ENCODE results near the gene BMAL1. TPM values are rescaled to one million over a fixed set of nuclear protein-coding genes. Genes with fewer than 3 reads are reported as not detected.

BMAL1 gene
- total RNA-seq, 2 donors from 2014 or later: 19.9 to 26.9 TPM

DNA sequence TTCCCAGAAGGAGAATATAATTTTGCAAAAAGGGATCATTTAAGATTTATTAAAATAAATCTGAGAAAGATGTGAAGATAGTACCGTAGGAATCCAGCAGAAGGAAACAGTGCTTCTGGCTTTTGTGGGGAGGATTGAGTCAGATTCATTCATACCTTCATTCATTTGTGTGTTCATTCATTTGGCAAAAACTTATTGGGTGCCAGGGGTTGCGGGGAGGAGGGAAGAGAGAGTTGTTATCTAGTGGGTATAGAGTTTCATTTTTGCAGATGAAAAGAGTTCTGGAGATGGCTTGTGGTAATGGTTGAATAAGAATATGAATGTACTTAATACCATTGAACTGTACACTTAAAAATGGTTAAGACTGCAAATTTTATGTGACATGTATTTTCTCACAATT is 31.1 kb downstream of the BMAL1 start:
- no peak for DNase-seq
- no peak for ATAC-seq
- intact Hi-C loops (cut with DNase I, micrococcal nuclease): no loop called here

DNA sequence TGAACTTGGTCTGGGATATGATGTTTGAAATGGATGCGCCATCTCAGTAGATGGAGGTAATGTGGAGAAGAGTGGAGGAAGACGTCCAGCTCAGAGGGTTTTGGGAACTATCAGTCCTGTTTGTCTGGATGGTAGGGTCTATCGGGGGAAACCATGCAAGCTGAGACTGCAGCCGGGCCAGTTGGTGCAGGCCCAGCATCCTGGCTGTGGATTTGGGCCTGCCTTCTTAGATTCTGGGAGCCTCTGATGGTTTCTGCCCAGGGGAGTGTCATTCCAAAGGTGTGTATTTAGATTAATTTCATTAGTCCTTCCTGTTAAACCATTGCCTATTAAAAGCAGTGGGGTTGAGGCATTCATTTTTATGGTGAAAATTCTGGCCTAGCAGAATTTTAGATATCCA is 31.6 kb downstream of the BMAL1 start:
- DNase-seq: no peak
- intact Hi-C loops (cut with DNase I, micrococcal nuclease): no loop called here

DNA sequence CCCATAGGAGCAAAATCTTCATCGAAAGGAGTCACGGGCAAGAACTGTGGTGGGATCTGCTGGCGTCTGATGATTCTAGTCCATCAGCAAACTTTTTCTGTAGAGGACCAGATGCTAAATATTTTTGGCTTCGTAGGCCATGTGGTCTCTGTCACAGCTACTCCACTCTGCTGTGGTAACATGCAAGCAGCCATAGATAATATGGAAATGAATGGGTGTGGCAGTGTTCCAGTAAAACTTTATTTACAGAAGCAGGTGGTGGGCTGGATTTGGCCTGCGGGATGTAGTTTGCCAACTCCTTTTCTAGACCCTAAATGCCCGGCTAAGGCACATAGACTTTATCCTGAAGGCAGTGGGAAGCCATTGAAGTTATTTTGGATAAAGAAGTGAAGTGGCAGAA is 32.9 kb downstream of the BMAL1 start:
- intact Hi-C loops (cut with DNase I, micrococcal nuclease): no loop called here
- no peak for DNase-seq
- ATAC-seq: no peak

More for the DNA sequence above, 31.6 kb downstream of the BMAL1 start:
- ATAC-seq: no peak

DNA sequence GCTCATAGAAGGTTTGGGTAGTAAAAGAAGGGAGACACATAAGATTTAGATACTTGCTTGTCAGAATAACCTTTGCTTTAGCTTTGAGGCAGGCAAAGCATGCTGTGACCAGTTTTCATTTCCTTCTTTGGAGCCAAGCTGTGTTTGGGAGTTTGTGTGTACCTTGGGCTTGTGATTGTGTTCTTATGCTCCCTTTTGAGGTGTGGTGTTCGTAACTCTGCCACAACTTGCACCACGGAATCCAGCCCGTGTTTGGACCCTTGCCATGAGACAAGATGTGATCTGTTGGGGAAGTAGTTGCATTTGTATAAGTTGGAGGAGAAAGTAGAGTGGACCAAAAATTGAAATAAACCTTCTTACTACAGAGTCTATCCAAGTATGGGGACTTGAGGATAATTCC is 34.0 kb downstream of the BMAL1 start:
- no peak for DNase-seq
- no peak for ATAC-seq
- intact Hi-C loops (cut with DNase I, micrococcal nuclease): no loop called here

DNA sequence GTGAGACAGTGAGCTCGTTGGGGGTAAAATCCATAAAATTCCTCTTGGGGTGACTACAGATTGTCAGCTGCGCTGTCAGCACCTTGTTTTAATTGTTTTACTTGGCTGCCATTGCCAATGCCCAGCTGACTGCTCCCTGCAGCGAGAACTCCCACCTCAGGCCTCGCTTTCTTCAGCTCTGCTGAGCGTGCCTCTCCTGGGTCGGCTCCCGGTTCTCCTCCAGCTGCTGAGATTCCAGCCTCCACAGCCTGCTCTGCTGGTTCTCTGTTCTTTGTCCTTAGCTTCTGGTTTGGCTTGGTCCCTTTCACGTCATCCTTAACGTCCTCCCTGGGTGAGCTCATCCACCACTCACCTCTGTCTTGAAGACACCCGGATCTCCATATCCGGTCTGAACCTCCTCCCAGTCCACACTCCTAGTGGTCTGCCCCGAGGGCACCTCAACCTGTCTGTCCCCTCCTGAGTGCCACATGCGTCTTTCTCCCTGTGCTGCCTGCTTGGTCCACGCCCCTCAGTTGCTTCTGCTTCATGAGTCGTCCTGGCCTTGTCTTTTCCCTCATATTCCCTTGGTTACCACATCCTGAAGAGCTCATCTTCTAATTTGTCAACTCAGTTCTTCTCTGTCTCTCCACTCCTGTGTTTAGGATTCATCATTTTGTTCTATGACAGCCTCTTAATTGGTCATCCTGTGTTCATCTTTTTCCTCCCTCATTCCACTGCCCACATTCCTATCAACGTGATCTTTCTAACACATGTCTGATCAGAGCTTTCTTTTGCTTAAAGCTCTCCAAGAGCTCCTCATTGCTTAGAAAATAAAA is 35.6 kb downstream of the BMAL1 start:
- ATAC-seq: no peak
- intact Hi-C loops (cut with DNase I, micrococcal nuclease): no loop called here
- DNase-seq: no peak

DNA sequence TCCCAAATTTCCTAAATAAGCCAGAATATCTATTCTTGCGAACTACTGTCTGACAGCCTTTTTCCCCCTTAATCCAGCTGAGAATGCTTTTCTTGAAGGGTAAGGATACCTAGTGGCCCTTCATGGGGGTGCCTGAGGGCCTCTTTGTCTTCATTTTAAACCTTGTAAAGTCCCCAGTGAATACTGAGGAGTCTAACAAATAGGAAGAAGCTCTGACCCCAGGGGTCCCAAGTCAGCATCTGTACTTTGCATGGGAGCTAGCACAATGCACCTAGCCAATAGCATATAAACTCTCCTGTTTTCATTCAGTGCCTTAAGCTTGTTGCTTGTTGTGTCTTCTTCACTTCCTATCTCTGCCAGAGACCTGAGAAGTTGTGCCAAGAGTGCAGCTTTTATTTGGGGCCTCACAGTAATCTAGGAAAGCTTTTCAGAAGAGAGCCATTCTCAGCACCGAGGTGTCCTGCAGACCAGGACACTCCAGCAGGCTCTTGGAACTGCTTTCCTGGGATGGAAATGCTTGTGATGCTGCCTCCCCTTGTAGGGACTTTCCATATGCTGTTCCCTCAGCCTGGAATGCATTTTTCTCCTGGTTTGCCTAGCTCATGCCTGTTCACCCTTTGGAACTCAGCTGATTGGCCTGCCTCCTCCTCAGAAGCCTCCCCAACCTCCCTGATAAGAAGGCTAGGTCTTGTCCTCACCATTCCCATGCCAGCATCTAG is 37.2 kb downstream of the BMAL1 start:
- DNase-seq: no peak
- no peak for ATAC-seq
- intact Hi-C loops (cut with DNase I, micrococcal nuclease): no loop called here

DNA sequence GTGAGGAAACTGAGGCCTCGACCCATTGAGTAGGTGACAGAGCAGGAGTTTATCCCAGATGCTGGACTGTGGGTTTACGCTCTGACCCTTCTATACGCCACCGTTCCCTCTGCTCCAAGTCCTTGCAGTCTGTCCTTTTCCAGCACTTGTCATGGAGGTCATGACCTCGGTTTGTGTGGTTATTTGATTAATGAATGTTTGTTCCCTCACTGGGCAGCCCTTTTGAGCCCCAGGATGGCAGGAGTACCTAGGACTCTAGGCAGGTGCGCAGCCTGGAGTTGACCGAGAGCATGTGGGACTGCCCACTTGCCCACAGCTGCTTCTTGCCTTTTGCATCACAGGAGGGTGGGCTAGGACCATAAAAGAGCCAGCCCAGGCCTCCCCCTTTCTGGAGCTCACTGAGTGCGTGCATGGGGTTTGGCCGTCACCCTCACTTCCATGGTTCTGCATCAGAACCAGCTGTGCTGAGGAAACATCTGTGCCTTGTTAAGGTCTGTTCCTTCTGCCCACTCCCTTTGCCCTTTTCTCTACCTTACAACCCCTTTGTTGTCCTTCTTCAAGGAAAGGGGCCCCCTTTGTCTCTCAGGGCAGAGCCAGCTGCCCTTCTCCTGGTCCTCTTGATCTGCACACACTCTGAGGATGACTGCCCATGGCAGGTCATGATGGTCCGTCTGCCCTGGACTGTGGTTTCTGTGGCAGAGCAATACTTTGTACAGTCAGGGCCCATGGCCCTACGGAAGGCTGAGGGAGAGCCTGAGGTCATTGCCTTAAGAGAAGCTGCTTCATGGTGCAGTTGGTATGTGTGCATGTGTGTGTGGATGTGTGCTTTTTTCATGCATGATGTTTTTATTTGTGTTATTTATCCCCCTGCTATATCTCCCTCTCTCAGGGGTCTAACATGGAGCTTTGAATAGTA is 38.2 kb downstream of the BMAL1 start:
- ATAC-seq (no peak), DNase-seq (no peak)
- intact Hi-C loops (cut with DNase I, micrococcal nuclease): no loop called here

DNA sequence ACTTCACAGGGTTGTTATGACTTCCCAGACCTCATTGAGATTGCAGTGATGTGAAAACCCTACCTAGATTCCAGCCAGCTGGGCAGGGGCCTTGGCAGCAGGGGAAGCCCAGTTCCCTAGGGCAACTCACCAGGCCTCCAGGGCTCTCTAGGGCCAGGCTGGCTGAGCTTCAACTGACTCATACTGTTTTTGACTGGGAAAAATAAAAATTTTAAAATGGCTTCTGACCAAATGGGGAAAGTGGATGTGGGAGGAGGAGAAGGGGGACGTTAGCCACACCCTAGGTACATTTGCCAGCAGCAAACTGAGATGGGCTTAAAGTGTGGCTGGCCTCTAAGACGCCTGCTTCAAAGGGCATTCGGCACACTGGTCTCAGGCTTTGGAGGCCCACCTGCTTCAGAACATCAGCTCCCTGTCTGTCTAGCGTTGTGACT is 39.0 kb downstream of the BMAL1 start:
- no peak for DNase-seq
- intact Hi-C loops (cut with DNase I, micrococcal nuclease): no loop called here
- ATAC-seq: no peak

DNA sequence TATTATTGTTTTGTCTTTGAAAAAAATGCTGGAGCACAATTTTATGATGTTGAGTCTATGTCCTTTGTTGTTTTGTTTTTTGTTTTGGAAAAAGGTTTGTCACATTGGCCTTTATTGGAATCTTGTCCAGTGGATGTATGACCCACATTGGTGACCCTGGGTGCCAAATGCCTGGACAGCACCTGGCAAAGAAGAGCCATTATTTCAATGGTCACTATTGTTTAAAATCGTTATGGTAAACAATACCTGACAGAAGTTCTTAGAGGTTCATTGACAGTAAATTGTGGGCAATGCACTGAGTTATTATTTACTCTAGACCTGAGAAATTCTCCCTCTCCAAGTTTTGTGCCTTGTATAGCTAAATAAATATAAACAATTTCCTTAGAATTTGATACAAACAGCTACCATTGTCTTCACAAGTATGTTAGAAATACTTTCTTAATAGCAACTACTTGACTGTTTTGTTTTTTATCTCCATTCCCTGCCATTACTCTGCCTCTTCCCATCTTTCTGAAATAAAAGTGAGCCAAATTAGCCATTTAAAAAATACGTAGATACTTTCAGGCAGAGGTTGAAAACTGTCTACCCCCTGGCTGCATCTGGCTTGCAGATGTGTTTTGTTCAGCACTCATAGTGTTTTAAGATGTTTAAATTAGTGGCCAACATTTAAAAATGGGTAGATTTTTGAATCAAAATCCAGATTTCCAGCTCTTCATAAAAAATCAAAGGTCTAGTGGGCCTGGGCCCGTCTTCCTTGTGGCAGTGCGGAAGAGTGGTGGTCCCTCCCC is 39.9 kb downstream of the BMAL1 start:
- DNase-seq (no peak), ATAC-seq (no peak)
- intact Hi-C loops (cut with DNase I, micrococcal nuclease): no loop called here

DNA sequence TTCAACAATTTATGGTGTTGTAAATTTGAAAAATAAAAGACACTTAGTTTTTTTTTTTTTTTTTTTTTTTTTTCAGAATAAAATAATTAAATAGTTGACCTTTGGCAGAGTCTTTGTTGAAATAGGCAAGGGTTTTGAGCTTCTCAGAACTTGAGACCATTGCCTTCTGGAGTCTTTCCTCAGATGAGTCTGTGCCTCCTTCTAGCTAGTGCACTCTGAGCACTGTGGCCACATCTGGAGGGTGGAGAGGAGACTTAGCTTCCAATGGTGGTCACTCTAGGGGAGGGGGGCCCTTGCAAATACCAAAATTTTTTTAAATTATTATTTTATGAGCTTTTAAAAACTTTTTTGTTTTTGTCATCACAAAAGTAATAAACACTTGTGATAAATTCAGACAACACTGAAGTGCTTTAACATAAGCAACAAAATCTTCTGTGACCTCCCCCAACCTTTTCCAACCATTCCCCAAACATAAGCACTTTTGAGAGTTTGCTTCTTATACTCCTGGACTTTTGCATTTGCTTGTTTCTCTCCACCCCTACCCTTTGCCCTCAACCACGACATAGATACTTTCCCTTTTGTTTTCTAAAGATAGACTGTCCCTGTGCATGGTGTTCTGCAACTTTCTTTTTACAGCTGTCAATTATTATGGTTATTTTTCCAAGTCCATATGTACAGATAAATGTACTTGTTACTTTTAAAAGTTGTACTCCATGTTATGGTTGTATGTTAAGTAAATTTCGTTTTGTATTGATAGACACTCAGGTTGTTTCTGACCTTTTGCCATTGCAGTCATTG is 41.1 kb downstream of the BMAL1 start:
- DNase-seq (no peak), ATAC-seq (peak; percentile 97)
- intact Hi-C loops (cut with DNase I, micrococcal nuclease): no loop called here

DNA sequence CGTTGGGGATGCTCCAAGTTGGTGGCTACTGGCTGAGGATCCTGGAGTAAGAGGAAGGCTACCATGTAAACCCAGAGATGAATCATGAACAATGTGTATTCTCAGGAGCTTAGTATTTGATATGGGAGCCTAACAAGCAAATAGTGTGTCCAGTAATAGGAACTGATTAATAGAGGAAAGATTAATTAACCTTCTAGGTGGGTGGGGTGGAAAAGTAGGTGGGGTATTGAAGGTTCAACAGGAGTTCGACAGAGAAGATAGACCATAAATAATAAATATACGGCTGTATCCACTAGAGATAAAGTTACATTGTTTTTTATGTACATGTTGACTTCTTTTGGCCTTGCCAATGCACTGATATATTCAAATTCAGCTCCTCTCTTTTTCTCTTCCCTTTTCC is 43.1 kb downstream of the BMAL1 start:
- DNase-seq (no peak), ATAC-seq (no peak)
- intact Hi-C loops (cut with DNase I, micrococcal nuclease): no loop called here

DNA sequence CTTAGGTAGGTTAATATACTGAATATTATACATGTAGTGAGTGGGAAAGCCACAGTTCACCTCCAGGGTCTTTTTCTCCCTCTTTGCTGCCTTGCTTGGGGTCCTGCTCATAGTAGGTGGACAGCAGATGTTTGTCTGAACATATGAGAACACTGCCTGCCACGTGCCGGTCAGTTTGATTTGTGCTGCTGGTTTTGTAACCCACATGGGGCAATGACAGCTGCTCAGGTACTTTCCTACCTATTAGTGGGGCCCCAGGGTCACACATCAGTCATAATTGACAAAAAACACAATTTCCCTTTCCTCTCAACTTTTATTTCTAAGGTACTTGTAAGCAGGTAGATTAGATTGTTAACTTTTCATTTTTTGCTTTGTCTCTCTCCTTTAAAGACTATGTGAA is 43.8 kb downstream of the BMAL1 start:
- ATAC-seq: no peak
- no peak for DNase-seq
- intact Hi-C loops (cut with DNase I, micrococcal nuclease): no loop called here

DNA sequence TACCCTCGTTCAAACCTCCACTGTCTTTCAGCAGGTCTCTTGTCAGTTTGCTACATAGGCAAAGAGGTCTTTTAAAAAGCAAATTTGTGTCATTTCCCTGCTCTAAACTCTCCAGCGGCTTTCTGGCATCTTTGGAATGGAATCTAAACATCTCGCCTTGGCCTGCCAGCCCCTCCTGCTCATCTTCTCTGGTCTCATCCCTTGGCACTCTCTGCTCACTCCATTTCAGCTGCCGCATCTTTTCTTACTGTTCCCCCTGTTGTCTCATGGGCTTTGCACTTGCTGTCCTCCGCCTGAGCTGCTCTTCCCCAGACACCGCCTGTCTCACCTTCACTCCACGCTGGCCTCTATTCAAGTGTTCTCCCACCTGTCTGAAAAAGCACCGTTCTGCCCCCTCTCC is 46.6 kb downstream of the BMAL1 start:
- ATAC-seq (no peak), DNase-seq (no peak)
- intact Hi-C loops (cut with DNase I, micrococcal nuclease): no loop called here

DNA sequence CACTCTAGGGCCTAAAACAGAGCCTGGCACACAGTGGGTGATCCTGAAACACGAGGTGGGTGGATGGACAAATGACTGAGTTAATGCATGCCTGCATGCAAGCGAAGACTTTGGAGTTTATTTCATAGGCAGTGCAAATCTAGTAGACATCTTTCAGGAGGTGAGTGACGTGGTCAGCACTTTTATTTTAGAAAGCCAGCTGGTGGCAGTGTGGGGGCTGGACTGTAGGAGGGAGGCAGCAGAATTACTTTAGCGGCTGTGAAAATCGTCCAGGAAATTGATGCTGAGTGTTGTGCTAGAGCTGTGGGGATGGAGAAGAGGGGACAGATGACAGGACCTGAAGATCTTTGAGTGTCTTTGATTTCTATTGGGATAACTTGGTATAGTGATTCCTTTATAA is 47.1 kb downstream of the BMAL1 start:
- intact Hi-C loops (cut with DNase I, micrococcal nuclease): no loop called here
- DNase-seq: no peak
- ATAC-seq: no peak

DNA sequence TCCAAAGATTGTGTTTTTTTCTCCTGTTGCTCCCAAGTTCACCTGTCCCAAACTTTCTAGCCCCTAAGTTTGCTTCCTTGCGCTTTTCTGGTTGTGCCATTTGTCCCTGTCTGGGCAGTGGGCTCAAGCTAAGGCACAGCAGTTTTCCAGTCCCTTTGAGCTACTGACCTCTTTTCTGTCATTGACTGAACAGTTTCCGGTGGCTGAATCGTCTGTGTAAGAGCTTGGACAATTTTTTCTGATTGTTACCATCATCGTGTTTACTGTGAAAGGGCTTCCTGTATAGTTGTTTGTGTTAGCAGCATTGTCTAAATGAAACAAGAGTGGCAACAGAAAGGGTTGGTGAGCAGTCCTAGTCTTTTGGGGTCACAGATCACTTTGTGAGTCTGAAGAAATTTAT is 49.8 kb downstream of the BMAL1 start:
- ATAC-seq: no peak
- intact Hi-C loops (cut with DNase I, micrococcal nuclease): no loop called here
- DNase-seq: no peak

DNA sequence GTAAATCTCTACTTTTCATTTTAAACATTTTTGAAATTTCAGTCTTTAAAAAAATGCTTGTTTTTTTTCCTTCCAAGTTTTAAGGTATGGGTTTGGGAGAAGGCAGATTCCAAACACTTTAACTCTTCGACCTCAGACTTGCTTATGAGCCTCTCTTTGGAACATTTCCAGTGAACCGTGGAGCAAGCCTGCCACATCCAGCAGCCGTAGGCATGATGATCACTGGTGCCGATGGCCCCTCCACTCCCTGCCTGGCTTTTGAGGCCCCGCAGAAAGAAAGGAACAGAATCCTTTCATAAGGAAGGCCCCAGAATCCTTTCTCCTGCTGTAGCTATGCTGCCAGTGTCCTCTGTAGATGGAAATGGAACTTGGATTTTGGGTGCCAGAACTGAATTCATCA is 50.7 kb downstream of the BMAL1 start:
- intact Hi-C loops (cut with DNase I, micrococcal nuclease): no loop called here
- no peak for DNase-seq
- ATAC-seq: no peak

DNA sequence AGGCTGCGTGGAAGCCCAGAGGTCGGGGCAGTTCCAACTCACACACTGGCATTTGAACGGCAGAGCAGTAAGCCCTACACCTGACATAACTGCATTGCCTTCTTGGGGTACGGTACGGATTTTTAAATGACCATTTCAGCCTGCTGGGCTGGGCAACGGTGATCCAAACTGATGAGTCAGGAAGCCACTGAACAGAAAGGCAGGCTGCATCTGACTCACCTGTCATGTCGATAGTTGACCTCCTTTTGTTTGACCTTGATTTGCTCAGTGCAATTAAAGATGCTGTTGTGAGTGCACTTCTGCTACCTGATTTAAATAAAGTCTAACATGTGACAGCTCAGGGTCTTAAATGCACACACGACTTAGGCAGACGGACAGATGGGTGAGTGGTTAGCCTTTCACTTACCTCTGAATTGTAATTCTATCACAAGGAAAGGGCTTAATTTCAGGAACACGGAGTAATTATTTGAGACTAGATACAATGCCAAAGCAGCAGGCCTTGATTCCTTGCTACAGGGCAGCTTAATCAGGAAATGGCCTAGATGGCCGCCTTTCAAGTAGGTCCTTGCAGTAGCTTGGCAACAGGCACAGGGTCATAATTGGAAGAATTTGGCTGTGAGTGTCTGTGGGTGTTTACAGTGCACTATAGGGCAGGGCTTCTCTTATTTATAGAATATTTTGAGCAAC is 52.2 kb downstream of the BMAL1 start:
- DNase-seq (no peak), ATAC-seq (no peak)
- intact Hi-C loops (cut with DNase I, micrococcal nuclease): loop anchor here in 1 of 2 donors (10.0 kb wide), 1 partner anchor 65 kb away; no protein-coding TSS in a partner anchor

Measured in left colon (tissue), 2 donors.